Thoracic aorta (tissue), 2 donors: Measurements from ENCODE around the gene OR7D4. TPM values are rescaled to one million over a fixed set of nuclear protein-coding genes. Genes with fewer than 3 reads are reported as not detected.

Source experiments
- ATAC-seq: fragments of 150-250 bp; one replicate; pipeline ENCODE4 v1.8.0; 2017; ENCODE audit warnings: low read depth; ENCODE audit not compliant: insufficient number of reproducible peaks, low FRiP score
- DNase-seq: peaks from one replicate; pipeline ENCODE4 v3.0.0-alpha.2; 2020; ENCODE audit warnings: low spot score
- H3K27ac ChIP-seq, 2 donors: fragments of 200-600 bp; sonication (generic); 1 replicate in 1 of 2; 2 replicates in 1 of 2; pipeline ENCODE4 v1.5.1; 2016; ENCODE audit warnings: mild to moderate bottlenecking in 2 of 2, moderate library complexity in 2 of 2
- H3K27me3 ChIP-seq: fragments of 200-600 bp; sonication (generic); replicated peaks from 2 replicates; pipeline ENCODE4 v1.6.0; 2016; ENCODE audit warnings: mild to moderate bottlenecking; ENCODE audit not compliant: insufficient read depth
- H3K36me3 ChIP-seq: fragments of 200-600 bp; sonication (generic); one replicate; pipeline ENCODE4 v1.5.1; 2016
- H3K4me1 ChIP-seq, 2 donors: fragments of 200-600 bp; sonication (generic); 1 replicate in 1 of 2; 2 replicates in 1 of 2; pipeline versions ENCODE4 v1.5.1 to v1.6.0; 2016; ENCODE audit warnings: low read depth in 2 of 2, mild to moderate bottlenecking in 1 of 2; ENCODE audit not compliant: control insufficient read depth in 1 of 2
- H3K4me3 ChIP-seq: fragments of 200-600 bp; sonication (generic); 2 replicates; pipeline ENCODE4 v1.5.1; 2016; ENCODE audit warnings: mild to moderate bottlenecking
- H3K9me3 ChIP-seq: fragments of 200-600 bp; sonication (generic); 2 replicates; pipeline ENCODE4 v1.5.1; 2016
- total RNA-seq, 2 donors: library from RNA; depleted of rRNA; stranded (reverse); fragments of >200 nt; gene quantifications; one replicate each; pipeline versions ENCODE4 v1.1.0 to v1.2.3, GENCODE V29; 2016
- TF ChIP-seq, protein P1 (sequence below): fragments of 200-600 bp; sonication (generic); IDR thresholded peaks from one replicate; pipeline ENCODE4 v1.5.1; 2019; ENCODE audit warnings: antibody characterized with exemption

Gene OR7D4
- total RNA-seq, 2 donors from 2014 or later, result not detected

DNA sequence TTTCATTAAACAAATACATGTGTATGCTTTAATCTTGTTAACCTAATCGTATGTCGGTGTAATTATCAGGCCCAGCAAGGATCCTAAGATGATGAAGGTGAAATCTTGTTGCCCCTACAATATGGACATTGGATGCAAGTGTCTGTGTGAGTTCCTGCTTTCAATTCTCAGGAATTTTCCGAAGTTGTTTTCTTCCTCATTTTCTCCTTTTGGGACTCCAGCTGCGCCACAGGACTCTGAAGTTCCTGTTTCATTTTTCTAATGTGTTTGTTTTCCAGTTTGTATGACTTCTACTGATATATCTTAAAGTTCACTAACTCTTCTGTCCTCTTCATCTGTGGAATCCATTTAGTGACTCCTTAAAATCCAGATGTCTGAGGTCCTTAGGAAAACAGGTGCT, 52.5 kb downstream of the OR7D4 start:
- DNase-seq (no peak), ATAC-seq (no peak)
- H3K4me1 ChIP-seq, result no peaks in the 10 kb centered on the region
- H3K9me3 ChIP-seq, result peaks cover 3% of the 10 kb centered on the region
- H3K27me3 ChIP-seq, result no peaks in the 10 kb centered on the region
- TF ChIP-seq, protein P1, sequence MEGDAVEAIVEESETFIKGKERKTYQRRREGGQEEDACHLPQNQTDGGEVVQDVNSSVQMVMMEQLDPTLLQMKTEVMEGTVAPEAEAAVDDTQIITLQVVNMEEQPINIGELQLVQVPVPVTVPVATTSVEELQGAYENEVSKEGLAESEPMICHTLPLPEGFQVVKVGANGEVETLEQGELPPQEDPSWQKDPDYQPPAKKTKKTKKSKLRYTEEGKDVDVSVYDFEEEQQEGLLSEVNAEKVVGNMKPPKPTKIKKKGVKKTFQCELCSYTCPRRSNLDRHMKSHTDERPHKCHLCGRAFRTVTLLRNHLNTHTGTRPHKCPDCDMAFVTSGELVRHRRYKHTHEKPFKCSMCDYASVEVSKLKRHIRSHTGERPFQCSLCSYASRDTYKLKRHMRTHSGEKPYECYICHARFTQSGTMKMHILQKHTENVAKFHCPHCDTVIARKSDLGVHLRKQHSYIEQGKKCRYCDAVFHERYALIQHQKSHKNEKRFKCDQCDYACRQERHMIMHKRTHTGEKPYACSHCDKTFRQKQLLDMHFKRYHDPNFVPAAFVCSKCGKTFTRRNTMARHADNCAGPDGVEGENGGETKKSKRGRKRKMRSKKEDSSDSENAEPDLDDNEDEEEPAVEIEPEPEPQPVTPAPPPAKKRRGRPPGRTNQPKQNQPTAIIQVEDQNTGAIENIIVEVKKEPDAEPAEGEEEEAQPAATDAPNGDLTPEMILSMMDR, result no peak
- peaks cover 26% of the 10 kb centered on the region for H3K36me3 ChIP-seq
- H3K4me3 ChIP-seq, result no peak overlapping the region
- no peak overlapping the region for H3K27ac ChIP-seq

GRCh38 chr19:9165261-9165660, 54.1 kb downstream of the OR7D4 start:
- DNase-seq (no peak), ATAC-seq (no peak)
- no peak overlapping the region for H3K27ac ChIP-seq
- H3K4me3 ChIP-seq, result no peak overlapping the region
- peaks cover 42% of the 10 kb centered on the region for H3K36me3 ChIP-seq
- H3K9me3 ChIP-seq, result peaks cover 13% of the 10 kb centered on the region
- no peaks in the 10 kb centered on the region for H3K4me1 ChIP-seq
- TF ChIP-seq, protein P1, result no peak
- no peaks in the 10 kb centered on the region for H3K27me3 ChIP-seq

DNA sequence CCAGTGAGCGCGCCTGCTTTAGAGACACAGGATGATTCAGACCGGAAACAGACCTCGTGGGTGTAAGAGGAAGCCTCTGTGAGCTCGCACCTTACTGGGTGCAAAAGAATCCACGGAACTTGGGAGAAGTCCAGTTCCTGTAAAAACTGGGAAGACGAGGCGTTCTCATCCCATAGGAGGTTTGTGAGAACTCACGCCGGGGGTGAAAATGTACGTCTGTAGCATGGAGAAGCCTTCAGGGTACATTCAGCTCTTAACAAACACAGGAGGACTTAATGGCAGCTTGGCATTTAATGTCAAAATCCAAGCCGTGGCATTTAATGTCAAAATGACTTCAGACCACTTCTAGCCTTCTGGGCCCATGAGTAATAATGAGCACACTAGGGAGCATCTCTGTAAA, 58.0 kb downstream of the OR7D4 start:
- Histone ChIP-seq H3K4me3 (no peak overlapping the region), H3K9me3 (peaks cover 20% of the 10 kb centered on the region)

More for the DNA sequence above, 58.0 kb downstream of the OR7D4 start:
- Histone ChIP-seq H3K4me1 (no peaks in the 10 kb centered on the region), H3K27ac (no peak overlapping the region), H3K27me3 (no peaks in the 10 kb centered on the region), H3K36me3 (peaks cover 78% of the 10 kb centered on the region)
- DNase-seq, result no peak
- TF ChIP-seq, protein P1, result no peak
- ATAC-seq, result no peak

Other genes starting within 250 kb of the OR7D4 start
- gene MUC16, start 209.2 kb downstream of the OR7D4 start, total RNA-seq, result under 1 TPM in 1 of 2 donors, not detected in 1; under 0.01 TPM
- not detected for gene OR1M1, start 132.5 kb downstream of the OR7D4 start, total RNA-seq
- not detected for gene OR7G2, start 112.1 kb downstream of the OR7D4 start, total RNA-seq
- gene OR7G1, start 103.8 kb downstream of the OR7D4 start, total RNA-seq, result not detected
- not detected for gene OR7G3, start 92.6 kb downstream of the OR7D4 start, total RNA-seq
- gene ZNF317, start 79.2 kb downstream of the OR7D4 start, total RNA-seq, result 10 to 100 TPM; 13.5 to 20.3 TPM
- not detected for gene OR7D2, start 40.6 kb downstream of the OR7D4 start, total RNA-seq
- not detected for gene OR7E24, start 31.3 kb upstream of the OR7D4 start, total RNA-seq
- 10 to 100 TPM; 11.6 to 33.6 TPM for gene ZNF699, start 90.2 kb upstream of the OR7D4 start, total RNA-seq
- 10 to 100 TPM; 22.7 to 26.5 TPM for gene ZNF559, start 104.6 kb upstream of the OR7D4 start, total RNA-seq
- gene ZNF177, start 143.4 kb upstream of the OR7D4 start, total RNA-seq, result 1 to 10 TPM; 1.9 to 4.2 TPM
- gene ZNF266, start 216.0 kb upstream of the OR7D4 start, total RNA-seq, result 10 to 100 TPM; 28.2 to 30.1 TPM